Effector CD4-positive, alpha-beta T cell (primary cell): Measurements from ENCODE around the gene MYBPH.

ENCODE experiments used
- DNase-seq: peaks from one replicate; pipeline ENCODE4 v3.0.0-alpha.2; 2020

Gene MYBPH

DNA sequence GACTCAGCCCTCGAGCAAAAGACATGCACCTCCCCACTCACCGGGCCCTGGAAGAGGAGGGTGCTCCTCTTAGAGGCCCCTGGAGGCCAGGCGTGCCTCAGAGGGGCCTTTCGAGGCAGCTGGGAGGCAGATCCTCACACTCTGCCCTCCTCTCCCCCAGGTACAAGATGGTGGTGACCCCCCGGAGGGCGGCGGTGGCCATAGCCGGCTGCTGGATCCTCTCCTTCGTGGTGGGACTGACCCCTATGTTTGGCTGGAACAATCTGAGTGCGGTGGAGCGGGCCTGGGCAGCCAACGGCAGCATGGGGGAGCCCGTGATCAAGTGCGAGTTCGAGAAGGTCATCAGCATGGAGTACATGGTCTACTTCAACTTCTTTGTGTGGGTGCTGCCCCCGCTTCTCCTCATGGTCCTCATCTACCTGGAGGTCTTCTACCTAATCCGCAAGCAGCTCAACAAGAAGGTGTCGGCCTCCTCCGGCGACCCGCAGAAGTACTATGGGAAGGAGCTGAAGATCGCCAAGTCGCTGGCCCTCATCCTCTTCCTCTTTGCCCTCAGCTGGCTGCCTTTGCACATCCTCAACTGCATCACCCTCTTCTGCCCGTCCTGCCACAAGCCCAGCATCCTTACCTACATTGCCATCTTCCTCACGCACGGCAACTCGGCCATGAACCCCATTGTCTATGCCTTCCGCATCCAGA lies 10.4 kb downstream of the MYBPH start:
- DNase-seq: no peak

DNA sequence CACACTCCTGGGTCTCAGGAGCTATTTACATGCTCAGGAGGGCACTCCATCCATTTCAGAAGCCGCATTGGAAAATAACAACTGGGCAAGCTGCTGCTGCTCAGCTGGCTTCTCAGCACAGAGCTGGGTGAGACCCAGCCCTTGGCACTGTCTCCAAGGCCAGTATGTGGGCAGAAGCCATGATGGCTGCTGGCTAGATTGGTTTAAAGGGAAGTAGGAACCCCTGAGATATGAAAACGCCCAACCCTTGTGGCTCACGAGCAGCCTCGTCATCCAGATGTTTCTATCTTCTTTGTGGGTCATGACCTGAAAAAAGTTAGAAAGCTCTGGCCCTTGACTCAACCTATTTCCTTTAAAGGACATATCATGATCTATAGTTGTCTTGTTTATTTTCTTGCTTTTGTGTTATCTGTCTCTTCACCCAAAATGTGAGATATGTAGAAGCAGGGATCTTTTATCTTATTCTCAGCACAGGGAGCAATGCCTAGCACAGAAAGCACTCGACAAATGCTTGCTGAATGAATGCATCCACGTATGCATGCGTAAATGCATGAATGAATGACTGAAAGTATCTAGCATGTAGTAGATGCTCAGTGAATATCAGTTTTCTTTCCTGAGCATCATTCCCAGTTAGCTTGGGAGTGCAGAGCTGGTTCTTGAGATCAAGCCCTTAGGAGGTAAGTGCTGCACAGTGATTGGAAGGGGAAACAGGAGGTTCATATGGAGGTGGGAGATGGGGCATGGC lies 11.6 kb downstream of the MYBPH start:
- no peak for DNase-seq

DNA sequence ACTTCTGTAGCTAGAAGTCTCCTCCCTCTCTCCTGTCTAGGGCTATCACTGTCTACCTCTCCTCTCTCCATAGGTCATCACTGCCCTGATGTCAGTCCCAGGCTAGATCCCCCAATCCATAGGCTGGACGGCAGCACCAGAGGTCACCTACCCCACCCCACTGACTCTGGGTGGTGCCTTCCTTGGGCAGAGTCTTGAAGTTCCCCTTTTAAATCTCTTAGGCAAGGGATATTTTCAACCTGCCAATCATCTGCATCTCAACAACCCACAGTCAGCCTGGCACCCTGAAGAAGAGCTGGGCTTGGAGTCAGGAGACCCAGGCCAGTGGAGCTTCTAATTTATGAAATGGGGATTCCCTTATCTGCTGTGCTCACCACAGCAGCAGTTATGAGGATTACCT lies 13.2 kb downstream of the MYBPH start:
- no peak for DNase-seq

DNA sequence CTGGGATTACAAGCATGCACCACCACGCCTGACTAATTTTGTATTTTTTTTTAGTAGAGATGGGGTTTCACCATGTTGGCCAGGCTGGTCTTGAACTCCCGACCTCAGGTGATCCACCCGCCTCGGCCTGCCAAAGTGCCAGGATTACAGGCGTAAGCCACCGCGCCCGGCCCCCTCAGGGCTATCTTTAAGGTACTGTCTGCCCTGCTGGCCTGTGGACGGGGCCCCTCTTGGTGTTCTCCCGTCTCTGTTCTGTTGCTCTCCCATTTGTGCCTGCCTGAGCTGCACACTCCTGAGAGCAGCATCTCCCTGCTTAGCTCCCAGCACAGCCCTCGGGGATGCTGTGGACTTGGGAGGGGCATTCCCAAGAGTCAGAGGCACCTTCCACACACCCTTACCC lies 13.9 kb downstream of the MYBPH start:
- DNase-seq: no peak

DNA sequence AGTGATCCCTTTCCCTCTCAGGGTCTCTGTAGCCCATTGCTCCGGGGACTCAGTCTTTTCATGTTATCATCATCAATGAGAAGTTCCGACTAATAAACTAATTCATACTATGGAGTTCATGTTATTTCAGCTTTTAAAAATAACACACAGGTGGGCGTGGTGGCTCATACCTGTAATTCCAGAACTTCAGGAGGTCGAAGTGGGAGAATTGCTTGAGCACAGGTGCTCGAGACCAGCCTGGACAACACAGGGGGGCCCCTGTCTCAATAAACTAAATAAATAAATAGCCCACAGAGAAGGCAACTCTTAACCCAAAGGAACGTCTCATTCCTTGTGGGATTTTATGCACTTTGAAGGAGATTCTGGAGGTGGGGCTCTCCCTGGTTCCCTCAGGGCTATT lies 14.5 kb downstream of the MYBPH start:
- no peak for DNase-seq

DNA sequence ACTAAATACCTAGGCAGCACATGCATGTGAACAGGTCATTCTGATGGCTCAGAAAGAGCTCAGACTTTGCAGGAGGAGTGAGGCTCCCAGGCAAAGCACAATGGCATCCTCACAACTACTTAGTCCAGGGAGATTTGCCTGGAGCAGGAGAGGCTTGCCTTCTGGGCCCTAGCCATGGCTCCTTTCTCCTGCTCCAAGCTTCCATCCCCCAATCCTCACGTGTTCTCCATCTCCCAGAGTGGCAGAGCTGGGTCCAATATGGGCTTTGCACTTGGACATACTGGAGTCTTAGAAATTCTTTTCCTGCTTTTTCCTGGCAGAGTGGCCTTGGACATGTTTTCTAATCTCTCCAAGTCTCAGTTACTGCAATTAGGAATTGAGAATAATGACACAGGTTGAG lies 15.8 kb downstream of the MYBPH start:
- no peak for DNase-seq

DNA sequence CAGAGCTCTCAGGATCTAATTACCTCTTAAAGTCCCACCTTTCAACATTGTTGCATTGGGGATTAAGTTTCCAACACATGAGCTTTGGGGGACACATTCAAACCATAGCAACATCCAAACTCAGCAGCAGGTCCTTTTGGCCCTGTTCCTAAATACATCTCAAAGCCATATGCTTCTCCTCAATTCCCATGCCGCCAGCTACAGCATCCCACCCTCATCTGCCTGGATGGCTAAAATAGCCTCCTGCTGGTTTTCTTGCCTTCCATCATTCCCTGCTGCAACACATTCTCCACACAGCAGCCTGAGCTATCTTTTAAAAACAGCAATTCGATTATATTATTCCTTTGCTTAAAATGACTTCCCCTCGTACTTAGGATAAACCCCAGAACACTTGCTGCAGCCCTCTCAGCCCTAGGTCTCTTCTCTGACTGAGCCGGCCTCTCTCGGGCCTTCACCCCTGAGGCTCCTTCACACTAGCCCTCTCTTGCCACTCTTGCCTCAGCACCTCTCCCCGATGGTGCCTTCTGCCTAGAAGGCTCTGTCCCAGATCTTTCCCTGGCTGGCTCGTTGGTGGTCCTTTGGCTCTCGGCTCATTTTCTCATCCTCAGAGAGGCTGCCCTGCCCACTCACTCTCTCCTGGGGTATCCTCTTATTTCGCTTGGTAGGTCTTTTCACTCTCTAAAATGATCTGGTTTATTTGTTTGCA lies 16.5 kb downstream of the MYBPH start:
- no peak for DNase-seq

DNA sequence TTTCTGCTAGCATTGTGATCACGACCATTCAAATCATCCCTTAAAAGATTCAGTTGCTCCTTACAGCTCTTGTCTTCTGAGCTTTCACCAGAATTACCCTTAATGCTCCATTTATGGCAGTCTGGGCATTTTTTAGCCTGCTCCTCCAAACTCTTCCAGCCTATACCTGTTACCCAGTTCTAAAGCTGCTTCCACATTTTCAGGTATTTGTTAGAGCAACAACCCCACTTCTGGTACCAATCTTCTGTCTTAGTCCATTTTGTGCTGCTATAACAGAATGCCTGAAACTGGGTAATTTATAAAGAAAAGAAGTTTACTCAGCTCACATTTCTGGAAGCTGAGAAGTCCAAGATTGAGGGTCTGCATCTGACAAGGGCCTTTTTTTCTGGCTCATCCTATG lies 17.2 kb downstream of the MYBPH start:
- DNase-seq: no peak

DNA sequence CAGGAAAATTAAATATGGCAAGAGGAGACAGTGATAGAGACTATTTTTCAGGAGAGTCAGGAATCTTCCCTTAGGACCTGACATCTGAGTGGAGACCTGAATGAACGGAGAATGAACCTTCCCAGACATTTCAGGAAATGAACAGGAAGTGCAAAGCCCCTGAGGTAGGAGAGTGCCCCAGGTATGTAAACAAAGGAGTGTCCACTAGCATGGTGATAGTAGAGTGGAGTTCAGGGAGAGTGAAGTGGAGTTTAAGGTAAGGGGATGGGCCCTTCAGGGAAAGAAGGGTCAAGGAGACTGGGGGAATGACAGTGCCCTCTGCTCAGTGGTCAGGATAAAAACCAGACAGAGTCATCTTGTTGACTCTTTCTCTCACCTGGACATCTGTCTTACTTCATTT lies 19.3 kb downstream of the MYBPH start:
- DNase-seq: no peak

DNA sequence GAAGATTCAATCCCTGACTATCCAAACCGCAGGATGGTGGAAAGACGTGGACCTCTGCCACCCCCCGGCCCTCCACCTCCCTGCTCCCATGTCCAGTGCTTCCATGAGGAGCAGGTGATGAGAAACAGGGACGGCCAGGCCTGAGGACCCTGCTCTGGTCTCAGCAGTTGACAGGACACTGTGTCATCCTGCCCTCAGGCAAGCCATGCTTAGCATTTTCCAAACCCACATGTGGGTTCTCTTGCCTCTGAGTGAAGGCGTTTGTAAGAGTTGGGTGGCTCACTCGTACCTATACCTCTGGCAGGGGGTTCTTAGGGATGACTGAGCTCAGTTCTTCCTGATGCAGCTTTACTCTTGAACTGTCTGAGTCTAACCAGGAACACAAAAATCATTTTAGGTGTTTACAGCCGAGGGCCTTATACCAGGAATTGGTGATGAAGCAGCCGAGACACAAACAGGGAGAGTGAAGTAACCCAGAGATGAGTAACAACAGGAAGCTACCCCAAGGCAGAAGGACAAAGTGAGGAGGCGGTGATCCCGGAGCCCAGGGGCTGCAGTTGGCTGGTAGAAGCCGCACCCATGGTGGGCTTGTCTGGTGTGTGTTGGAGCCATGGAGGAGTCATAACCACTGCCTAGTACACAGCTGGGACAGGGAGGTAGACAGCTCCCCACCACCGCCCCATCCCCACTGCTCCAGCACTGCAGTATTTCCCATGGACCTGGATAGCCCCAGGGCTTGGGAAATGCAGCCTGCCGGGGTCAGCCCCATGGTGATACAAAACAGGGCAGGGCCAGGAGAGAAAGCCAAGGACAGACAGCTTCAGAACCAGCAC lies 21.4 kb downstream of the MYBPH start:
- no peak for DNase-seq

DNA sequence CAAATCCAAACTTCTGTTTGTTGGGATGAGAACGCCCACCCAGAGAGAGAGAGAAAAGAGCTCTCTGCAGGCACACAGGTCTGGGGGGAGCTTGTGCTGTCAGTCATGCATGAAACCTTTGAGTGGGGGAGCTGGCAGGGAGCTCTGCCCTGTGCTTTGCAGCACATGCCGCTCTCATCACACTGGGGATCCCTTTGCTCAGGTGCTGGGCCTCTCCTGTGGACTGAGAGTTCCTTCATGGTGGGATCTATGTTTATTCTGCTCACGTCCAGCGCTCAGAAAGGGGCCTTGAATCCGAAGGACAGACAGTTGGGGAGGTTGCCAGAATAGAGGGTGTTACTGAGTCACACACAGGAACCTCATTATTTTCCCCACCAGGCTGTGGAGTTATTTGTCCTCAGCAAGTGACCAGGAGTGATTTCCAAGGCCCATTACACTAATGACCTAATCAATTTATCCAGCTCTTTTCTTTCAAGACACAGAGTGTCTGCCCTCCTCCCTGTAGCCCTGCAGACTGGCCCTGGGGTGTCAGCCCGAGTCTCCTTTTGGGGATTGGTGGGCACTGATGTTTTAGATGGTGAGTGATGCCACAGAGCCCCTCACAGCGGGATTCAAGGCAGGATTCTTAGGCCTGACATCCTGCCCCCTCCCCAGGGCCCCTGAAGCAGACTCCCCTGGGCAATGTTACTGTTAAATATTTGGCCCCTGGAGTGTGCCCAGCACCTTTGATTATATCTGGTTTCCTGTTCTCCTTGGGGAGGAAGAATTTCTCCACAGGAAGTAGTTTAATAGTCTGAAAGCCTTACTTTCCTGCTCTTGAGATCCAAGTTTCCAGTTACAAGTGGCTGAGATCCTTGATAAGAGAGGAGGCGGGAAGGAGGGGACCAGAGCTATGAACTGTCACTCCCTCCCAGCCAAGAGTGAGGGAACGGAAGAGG lies 22.3 kb downstream of the MYBPH start:
- DNase-seq: no peak

DNA sequence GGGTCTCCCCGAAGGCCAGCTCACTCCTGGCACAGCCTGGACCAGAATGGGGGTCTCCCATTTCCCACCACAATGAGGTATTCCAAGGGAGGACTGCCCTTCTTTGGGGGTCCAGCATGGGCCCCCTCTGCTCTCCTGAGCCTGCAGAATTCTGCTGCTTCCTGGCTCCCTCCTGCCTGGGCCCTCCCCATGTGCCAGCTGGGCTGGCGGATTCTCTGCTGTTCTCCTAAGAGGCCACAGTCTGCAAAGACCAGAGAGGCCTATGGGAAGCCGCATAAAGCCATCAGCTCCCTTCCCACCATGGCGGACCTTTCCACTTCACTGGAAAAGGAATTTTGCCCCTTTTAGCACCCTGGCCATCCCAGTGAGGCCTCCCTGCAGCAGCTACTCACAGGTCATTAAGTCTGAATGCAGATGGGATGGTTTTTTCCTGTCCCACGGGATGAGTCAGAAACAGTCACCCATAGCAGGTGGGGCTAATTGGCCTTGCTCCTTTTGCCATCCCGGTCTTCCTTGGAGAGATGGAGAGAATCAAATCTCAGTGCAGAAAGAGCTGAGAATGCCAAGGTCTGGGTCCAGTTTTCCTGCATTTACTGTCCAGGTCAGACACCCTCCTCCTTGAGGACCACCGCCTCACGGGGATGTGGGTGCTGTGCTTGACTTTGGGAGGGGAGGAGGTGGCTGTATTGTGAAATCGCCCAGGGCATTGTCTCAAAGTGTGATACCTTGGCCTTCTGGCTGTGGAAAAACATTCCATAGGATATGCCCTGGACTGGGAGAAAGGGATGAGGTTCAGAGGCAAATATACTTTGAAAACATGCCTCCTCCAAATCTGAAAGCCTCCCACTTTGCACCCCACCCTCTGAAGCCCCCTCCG lies 23.2 kb downstream of the MYBPH start:
- DNase-seq: no peak

DNA sequence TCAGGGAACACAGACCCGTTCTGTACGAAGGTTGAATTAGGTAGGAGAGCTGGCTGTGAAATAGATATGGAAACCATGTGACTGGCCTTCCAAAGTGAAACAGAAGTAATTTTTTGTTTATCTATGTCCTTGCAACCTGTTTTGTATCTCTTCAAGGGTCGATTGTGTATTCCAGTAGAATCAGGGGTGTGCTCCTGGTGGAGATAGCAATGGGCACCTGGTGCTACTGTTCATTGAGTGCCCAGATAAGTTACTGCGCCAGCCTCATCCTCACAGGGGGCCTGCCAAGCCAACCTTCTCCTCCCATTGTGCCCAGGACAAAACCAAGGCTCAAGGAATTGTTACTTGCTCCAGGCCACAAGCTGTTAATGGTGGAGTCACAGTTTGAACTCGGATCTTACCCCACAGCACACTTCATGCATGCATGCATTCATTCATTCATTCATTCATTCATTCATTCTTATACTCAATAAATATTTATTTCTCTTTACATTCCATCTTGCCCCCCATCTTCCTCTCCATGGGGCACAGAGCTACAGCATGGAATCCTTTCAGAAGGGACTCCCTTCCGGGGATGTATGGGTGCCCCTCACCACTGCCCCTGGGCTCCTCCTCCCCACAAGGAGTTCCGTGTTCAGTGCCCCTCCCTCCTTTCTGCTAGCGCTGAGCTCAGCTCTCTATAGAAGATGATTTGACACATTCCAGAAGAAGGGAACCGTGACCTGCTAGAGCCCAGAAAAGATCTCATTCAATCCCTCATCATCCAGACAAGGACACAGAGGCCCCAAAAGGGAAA lies 24.1 kb downstream of the MYBPH start:
- no peak for DNase-seq

DNA sequence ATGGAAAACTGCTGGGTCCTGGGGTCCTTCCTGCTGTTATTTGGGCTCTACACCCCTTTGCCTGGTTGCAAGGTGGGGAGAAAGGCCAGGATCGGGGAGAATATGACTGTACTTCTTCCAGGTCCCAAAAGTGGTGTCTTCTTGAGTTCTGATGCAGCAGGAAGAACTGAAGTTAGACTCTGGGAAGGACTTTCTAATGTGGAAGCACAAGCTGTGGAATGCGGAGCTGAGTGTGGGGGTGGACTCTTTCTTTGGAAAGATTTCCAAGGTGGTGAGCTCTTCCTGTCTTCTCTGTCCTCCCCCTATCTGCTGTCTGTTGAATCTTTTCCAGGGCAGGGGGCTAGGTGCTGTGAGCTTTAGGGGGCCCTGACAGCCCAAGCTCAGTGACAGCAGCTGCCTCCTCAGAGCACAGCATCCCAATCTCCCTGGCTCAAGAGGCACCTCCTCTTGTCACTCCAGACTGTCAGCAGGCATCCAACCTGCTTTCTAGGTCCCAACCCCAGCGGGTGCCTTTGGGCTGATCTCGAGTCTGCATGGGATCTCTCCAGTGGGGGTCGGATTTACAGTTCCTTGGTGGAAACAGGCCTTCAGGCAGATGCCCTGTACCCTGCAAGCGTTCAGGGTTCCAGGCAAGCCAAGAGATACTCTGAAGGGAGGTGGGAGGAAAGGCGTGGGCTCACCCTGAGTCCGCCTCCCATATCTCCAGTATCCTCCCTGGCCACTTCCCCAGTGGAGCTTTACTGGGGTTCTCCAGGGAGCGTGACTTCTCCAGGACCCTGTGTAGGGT lies 24.9 kb downstream of the MYBPH start:
- no peak for DNase-seq

DNA sequence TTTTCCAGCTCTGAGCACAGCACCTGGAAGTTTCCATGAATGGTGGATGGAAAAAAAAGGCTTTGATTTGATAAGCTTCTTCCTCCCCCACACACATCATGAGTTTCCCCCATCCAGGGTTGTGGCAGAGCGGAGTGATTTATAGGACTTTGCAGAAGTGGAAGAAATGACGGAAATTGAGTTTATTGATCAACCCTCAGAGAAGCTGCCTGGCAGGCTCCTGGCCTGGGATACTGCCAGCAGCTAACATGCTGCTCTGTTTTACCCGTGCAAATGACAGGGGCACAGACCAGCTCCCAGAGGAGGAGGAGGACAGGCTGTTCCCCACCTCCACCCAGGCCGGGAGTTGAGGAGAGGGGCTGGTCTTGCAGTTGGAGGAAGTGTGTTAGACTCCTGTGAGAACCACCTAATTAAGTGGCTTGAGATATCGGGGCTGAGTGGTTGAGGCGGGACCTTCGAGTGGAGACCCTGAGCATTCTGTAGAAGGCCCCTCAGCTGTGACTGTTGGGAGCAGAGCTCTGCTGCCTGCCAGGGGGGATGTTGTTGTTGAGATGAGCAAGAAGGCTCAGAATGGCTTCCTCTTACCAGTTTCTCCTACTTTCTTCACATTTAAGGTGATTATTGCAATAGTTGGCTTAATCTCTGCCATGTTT lies 26.3 kb downstream of the MYBPH start:
- no peak for DNase-seq

DNA sequence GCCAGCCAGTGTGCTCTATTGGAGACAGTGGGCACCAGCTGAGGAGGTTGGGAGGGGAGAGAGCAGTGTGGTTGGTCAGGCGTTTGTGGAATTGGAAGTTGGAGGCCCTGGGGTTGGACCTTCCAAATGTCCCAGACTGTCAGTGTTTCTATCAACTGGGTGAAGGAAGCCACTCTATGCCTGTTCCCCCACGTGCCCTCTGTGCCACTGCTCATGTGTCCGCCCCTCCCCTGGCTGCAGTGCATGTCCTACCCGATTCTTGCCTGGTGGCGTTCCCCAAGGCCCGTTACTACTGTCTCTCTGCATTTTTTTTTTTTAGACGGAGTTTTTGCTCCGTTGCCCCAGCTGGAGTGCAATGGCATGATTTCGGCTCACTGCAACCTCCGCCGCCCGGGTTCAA lies 27.0 kb downstream of the MYBPH start:
- no peak for DNase-seq

DNA sequence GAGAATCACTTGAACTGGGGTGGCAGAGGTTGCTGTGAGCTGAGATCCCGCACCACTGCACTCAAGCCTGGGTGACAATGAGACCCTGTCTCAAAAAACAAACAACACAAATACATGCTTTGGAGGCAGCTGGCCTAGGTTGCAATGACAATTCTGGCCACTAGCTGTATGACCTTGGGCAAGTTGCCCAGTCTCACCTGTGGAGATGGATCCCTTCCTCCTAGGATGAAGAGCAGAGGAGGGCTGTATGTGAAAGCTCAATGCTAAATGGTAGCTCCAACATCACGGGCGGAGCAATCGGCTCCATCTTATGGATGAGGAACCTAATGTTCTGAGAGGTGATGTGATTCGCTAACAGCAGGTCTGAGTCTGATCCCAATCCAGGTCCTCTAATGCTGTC lies 27.5 kb downstream of the MYBPH start:
- DNase-seq: no peak

DNA sequence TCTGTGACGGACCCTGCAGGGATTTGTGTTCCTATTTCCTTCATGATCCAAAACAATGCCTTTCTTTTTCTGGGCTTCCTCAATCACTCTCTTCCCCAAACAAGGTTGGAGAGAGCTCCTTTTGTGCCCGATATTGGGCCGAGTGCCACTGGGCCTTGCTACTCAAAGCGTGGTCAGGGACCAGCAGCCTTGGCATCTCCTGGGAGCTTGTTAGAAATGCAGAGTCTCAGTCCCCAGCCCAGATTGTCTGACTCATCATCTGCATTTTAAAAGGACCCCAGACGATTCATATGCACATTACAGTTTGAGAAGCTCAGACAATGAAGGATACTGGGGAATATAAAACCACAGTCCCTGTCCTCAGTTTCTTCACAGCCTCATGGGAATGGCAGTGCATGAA lies 28.2 kb downstream of the MYBPH start:
- DNase-seq: no peak

DNA sequence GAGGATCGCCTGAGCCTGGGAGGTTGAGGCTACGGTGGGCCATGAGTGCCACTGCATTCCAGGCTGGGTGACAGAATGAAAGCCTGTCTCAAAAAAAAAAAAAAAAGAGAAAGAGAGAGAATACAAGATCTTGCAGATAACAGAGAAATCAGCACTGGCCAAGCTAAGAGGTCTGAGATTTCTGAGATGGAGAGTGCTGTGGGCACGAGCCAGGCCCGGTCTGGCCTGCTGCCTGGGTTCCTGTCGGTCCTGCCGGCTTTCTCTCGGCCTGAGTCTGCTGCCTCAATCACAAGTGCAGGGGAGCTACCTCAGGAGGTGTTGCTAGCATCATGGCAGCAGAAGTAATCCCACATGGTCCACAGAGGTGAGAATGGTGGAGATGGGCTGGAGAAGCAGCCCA lies 29.1 kb downstream of the MYBPH start:
- DNase-seq: no peak
